GM13976 (cell line): ENCODE data around the gene RHO.

Source experiments
- DNase-seq: peaks from one replicate; pipeline ENCODE4 v3.0.0; 2012; ENCODE audit warnings: low spot score
- in situ Hi-C: fragments of 300-500 bp; cut with MboI; formaldehyde crosslinking; loops from one replicate; pipeline ENCODE4 v1.12.0; 2022; ENCODE audit warnings: low sequenced_read_pairs, mixed read lengths, inconsistent platforms; ENCODE audit not compliant: unreplicated experiment
- TF ChIP-seq, protein P1 (sequence below): IDR thresholded peaks from 2 replicates; pipeline ENCODE4 v1.5.1; 2012; ENCODE audit warnings: borderline replicate concordance, mild to moderate bottlenecking; ENCODE audit not compliant: insufficient read depth; ENCODE audit errors: extremely low read depth, missing control alignments, control extremely low read depth

Gene RHO

GRCh38 chr3:129560269-129560787, 31.9 kb downstream of the RHO start:
- TF ChIP-seq, protein P1, sequence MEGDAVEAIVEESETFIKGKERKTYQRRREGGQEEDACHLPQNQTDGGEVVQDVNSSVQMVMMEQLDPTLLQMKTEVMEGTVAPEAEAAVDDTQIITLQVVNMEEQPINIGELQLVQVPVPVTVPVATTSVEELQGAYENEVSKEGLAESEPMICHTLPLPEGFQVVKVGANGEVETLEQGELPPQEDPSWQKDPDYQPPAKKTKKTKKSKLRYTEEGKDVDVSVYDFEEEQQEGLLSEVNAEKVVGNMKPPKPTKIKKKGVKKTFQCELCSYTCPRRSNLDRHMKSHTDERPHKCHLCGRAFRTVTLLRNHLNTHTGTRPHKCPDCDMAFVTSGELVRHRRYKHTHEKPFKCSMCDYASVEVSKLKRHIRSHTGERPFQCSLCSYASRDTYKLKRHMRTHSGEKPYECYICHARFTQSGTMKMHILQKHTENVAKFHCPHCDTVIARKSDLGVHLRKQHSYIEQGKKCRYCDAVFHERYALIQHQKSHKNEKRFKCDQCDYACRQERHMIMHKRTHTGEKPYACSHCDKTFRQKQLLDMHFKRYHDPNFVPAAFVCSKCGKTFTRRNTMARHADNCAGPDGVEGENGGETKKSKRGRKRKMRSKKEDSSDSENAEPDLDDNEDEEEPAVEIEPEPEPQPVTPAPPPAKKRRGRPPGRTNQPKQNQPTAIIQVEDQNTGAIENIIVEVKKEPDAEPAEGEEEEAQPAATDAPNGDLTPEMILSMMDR: no peak
- no peak for DNase-seq
- in situ Hi-C loops: no loop called here

- TF ChIP-seq, protein P1: no peak
- no peak for DNase-seq
- in situ Hi-C loops: no loop called here
These were observed 32.6 kb downstream of the RHO start for GRCh38 chr3:129560911-129561594.

- TF ChIP-seq, protein P1: no peak
- no peak for DNase-seq
- in situ Hi-C loops: no loop called here
These were observed 33.3 kb downstream of the RHO start for GRCh38 chr3:129561619-129562248.

DNA sequence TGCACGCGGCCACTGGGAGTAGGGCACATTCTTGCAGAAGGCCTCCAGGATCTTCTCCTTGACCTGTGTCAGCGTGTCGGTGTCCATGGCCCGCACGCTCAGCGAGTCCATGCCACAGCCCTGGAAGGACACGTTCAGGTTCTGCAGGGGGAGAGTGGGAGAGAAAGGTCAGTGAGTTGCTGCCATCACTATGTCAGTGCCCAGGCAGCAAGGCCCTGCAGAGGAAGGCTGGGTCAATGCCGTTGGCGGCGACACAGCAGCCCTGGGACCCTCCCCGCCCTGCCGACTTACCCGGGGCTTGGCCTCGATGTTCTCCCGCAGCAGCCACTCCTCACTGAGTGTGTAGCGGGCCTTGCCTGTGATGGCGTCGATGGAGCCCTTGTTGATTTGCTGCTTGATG, 34.4 kb downstream of the RHO start:
- in situ Hi-C loops: no loop called here
- DNase-seq: no peak

GRCh38 chr3:129563332-129563731, 34.9 kb downstream of the RHO start:
- DNase-seq: no peak
- TF ChIP-seq, protein P1: no peak
- in situ Hi-C loops: no loop called here

More for the DNA sequence above, 34.4 kb downstream of the RHO start:
- TF ChIP-seq, protein P1: no peak

DNA sequence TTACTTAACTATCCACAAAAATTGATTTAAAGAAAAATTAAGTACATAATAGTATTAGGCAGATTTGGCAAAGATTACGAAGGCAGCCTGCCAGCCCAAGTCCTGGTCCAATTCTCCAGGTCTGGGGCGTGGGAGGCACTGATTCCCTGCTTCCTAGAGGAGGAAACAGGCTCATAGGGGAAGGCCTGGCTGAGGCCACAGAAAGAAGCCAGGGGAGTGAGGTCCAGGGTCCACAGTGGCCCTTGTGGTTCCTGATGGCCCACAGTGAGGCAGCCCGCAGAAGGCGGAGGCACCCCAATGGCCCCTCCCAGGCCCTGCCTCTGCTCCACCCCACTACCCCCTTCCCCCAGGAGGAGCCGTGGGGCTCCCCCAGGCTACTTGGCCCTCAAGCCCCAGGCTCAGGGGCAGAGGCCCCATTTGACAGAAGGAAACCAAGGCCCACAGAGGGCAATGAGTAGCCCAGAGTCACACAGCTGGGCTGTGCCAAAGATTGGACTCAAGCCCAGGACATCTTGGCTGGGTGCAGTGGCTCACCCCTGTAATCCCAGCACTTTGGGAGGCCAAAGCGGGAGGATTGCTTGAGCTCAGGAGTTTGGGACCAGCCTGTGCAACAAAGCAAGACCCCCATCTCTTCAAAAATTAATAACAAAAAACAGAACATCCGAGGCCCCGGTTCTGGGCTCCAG, 35.6 kb downstream of the RHO start:
- TF ChIP-seq, protein P1: no peak
- in situ Hi-C loops: no loop called here
- DNase-seq: no peak
